Colon (tissue), 2 donors: ENCODE measurements around the gene NF1.

ENCODE experiments used
- FAIRE-seq: peaks from 2 replicates; lab custom pipeline; 2012; peaks lifted over from hg19 to GRCh38; lab: Jason Lieb, UNC
- donor health status: control.
- donor health status: control.

NF1 gene

DNA sequence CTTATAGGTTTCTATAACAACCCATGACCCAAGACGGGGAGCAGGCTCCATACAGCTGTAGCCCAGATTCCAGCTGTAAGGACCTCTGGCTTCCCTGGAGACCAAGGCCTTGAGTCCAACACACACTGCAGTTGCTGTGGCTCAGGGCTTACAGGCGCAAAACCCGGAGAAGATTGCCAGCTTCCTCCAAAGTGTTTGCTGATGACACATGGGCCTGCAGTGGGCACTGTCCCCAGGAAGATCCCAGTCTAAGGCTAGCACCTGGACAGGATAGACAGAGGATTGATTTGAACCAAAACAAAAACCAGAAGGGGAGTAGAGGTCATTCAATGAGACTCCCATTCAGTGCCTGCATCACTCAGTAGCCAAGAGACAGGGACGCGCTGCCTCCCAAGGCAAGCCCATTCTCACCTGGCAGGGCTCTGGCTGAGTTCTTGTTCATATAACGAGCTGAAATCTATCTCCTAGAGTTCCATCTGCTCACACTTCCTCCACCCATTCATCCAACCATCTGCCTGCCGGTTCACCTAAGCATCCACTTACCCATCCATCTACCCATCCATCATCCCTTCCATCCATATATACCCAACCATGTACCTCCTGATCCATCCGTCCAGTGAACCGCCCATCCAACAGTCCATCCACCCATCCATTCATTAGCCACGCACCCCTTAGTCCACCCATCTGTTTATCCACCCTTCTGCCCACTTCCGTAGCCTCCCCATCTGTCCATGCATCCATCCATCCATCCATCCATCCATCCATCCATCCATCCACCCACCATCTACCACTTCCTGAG is 306.9 kb downstream of the NF1 start:
- FAIRE-seq: no peak

DNA sequence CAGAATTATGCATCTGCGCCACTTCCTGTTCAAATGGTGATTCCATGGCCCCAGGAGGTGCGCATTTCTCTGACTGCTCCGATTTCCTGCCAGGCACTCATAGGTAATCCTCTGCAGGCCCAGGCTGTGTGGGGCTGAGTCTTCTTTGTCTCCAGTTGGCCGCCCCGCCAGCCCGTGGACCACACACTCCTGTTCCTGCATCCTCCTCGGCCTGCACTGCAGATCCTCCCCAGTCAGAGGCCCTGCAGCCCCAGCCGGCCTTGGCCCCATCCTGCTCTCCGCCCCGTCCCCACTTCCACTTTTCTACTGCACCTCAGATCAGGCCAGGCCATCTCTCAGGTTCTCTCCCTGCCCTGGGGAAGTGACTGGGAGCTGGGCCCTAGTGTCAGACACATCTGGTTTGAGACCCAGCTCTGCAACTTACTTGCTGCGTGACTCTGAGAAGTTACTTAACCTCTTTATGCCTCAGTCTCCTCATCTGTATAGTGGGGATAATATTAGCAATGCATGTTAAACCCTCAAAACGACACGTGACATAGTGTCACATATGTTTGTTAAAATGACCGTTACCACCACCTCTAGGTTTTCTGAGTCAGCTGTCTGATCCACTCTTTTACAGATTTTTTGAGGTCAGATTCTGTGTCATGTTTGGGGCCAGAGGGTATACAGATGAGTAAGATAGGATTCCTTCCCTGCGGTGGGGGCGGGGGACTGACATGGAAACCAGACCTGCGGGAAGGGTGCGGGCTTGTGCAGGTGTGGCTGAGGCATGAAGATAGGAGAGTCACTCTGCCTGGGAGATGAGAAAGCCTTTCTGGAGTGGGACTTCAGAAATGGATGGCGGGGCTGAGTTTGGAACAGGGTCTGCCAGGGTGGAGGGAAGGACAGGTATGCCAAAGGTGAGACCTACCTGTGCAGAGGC is 309.5 kb downstream of the NF1 start:
- FAIRE-seq: no peak

GRCh38 chr17:31405890-31406371 is 311.2 kb downstream of the NF1 start:
- FAIRE-seq: no peak

- no peak for FAIRE-seq
Measured at GRCh38 chr17:31408586-31408985, 313.8 kb downstream of the NF1 start.

GRCh38 chr17:31411707-31412285 is 317.0 kb downstream of the NF1 start:
- FAIRE-seq: no peak

GRCh38 chr17:31412511-31412910 is 317.7 kb downstream of the NF1 start:
- FAIRE-seq: no peak

DNA sequence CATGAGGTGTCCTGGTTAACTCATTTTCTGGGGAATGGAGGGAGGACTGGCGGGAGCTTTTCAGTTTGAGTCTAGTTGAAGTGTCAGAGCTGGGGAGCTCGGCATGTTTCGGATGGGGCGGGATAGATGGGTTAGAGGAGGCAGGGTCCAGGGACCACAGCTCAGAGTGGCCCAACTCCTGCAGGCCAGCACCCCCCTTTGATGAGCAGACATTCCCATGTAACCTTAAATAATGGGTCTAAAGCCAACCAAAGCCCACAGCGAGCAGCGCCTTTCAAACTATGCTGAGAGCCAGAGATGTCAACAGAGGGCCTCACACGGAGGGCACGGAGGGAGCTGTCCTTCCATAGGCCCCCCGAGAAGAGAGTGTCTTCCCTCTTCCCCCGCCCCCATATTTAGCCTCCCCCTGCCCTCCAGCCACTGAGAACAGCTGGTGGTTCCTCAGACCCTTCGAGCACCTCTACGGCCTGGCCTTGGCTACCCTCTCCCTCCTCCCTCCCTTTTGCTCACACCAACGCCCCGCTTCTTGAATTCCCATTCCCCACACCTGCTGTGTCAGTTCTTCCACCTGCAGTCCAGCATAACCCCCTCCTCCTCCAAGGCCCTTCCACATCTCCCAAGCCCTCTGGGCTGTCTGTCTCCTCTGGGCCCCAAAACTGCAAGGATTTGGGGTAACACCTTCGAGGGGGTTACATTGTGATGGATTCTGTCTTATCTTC is 318.5 kb downstream of the NF1 start:
- no peak for FAIRE-seq

DNA sequence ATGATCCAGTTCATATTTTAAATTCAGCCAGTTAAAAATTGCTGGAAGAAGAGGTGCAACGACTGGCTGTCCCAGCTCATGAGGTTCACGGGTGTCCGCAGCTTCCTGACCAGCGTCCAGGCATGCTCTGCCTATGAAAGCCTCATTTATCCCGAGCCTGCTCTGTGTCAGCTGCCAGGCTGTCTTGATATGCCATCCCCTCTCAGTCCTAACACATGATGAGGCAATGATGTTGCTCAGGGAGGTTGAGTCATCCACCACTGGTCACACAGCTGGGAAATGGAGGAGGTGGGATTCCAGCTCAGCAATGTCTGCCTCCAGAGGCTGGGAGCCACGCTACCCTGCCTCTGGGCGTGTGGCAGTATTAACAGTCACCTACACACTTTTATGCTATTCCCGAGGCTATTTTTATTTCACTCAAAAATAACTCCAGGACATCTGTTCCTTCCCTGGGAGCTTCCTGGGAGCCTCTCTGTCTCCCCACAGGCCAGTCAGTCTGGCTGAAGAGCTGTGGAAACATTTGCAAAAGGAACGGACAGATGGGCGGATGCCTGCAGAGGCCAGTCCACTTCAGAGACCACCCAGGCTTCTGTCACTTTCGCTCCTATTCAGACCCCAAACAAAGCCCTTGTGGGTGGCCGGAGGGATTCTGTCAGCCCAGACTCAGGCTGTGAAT is 319.2 kb downstream of the NF1 start:
- no peak for FAIRE-seq

DNA sequence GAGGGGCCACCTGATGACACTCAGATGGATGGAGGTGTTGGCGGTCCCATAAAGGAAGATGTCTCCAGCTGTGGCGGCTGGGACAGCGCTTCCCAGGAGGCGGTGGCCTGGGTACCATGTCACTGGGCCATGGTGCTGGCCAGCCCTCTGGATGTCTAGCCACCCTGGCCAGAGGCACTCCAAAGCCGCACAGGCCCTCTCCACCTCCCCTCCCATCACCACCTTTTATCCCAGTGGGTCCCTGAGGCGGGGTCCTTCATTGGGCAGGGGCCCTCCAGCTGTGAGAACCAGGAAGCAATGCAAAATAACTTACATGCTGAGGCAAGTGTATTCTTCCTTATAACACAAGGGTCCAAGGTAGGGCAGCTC is 319.8 kb downstream of the NF1 start:
- FAIRE-seq: no peak

- no peak for FAIRE-seq
Measured at GRCh38 chr17:31415004-31415454, 320.3 kb downstream of the NF1 start.

DNA sequence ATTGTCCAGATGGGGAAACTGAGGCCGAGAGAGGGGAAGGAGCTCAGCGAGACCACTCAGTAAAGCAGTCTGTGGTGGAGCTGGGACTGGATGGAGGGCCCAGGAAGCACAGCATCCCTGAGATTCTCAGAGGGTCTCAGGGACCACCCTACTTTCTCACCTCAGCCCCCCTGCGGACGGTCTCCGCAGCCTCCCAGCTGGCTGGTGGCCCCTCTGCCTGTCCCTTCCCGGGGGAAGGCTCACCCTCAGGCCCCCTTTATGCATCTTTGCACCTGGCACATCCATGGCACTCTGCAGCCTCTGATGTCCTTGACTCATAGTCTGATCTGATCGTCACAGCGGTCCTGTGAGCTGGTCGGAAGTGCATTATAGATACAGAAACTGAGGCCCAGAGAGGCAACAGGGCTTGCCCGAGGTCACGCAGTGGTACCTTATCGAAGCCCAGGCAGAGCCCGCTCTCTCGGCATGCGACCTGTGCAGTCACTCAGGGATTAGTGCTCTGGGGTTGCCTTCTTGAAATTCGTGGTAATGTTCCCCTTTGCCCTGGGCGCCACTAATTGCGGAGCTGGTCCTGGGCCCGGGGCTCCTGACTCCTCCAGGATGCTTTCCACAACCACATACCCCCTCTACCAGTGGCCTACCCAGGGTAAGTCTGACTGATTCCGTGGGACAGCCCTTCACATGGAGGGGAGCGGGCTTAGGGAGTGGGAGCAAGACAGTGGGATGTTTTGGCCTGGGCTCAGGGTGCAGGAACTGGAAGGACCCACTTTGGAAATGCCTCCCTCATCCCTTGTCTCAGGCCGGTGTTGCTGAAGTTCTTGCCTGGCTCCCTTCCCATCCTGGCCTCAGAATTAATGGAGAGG is 321.1 kb downstream of the NF1 start:
- no peak for FAIRE-seq

- no peak for FAIRE-seq
Measured at GRCh38 chr17:31416503-31416923, 321.7 kb downstream of the NF1 start.

- no peak for FAIRE-seq
Measured at GRCh38 chr17:31417051-31417792, 322.4 kb downstream of the NF1 start.

GRCh38 chr17:31418773-31419350 is 324.1 kb downstream of the NF1 start:
- FAIRE-seq: no peak

- no peak for FAIRE-seq
Measured at GRCh38 chr17:31422443-31422842, 327.7 kb downstream of the NF1 start.

DNA sequence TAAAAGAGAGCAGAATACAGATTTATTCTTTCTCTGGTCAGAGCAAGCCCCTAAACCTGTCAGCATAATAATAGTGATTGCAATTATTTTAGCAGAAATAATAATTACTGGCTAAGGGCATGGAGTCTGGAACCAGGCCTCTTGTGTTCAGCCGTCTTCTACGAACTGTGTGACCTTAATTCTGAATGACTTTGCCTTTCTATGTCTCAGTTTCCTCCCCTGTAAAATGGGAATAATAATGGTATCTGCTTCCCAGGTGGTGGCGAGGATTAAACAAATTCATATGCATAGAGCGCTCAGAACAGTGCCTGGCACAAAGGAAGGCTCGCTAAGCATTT is 330.1 kb downstream of the NF1 start:
- no peak for FAIRE-seq

DNA sequence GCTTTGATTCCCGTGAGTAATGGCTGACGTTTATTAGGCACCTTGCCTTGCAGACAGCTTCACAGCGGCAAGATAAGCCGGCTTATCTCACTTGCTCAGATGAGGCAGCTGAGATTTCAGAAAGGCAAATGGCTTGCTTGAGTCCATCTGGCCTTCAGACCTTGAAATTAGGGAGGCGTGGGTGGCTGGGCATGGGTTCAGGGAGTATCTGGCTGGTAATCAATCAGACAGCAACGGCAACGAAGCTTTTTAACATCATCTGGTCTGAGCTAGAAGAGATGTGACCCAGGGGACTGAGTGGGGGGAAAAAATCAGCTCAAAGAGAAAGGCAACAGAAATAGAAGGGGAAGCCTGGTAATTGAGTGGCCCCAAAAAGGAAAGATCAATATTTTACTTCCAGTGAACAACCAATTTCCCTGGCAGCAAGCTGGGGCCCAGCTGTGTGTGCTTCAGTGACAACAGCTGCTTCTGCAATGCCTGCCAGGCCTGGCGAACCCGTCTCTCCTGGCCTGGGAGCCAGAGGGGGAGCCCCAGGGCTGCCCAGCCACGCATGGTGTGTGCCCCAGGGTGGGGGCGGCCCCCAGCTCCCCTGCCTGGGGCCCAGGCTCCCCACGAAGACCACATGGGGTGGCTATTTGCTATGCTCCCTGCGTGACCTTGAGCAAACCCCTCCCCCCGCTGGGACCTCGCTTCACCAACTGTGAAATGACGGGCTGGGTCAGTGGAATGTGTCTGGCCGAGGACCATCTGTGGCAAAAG is 330.7 kb downstream of the NF1 start:
- no peak for FAIRE-seq
